HEK293 (cell line): ENCODE results near the gene ANKRD6.

Experiments used
- CTCF ChIA-PET: fragments of 350-600 bp; formaldehyde crosslinking; extraction: SDS; loops from one replicate; lab custom pipeline; 2021; ENCODE audit warnings: antibody characterized with exemption; lab: Yijun Ruan, JAX
- POLR2A ChIA-PET: fragments of 300-600 bp; formaldehyde crosslinking; extraction: SDS; loops from one replicate; lab custom pipeline; 2020; ENCODE audit warnings: antibody characterized with exemption, inconsistent platforms; lab: Yijun Ruan, JAX
- H3K27ac ChIP-seq: fragments of 200-500 bp; sonication (Bioruptor generic); 2 replicates; pipeline ENCODE4 v1.5.1; 2014; ENCODE audit warnings: low read depth, low read length, control low read depth, inconsistent platforms; ENCODE audit errors: extremely low read depth
- H3K36me3 ChIP-seq, 2 experiments: fragments of 200-500 bp in 1 of 2; sonication (Bioruptor generic) in 1 of 2; 1 replicate in 1 of 2; 2 replicates in 1 of 2; pipeline ENCODE4 v1.5.1; 2014 to 2017; ENCODE audit warnings: inconsistent platforms in 2 of 2, low read length in 2 of 2; ENCODE audit not compliant: control insufficient read depth in 2 of 2, insufficient read depth in 1 of 2
- H3K4me1 ChIP-seq: fragments of 200-500 bp; sonication (Bioruptor generic); 2 replicates; pipeline ENCODE4 v1.5.1; 2014; ENCODE audit warnings: mild to moderate bottlenecking, low read length, inconsistent platforms; ENCODE audit not compliant: control insufficient read depth, insufficient read depth
- H3K4me3 ChIP-seq: 2 replicates; pipeline ENCODE4 v1.5.1; 2011; ENCODE audit warnings: low read depth, mild to moderate bottlenecking, control low read depth, low read length, moderate library complexity
- H3K9me3 ChIP-seq: fragments of 200-500 bp; sonication (Bioruptor generic); 2 replicates; pipeline ENCODE4 v1.5.1; 2014; ENCODE audit warnings: low read depth, low read length, inconsistent platforms; ENCODE audit not compliant: control insufficient read depth, insufficient read depth
- EGR2 ChIP-seq: fragments of 450-650 bp; formaldehyde crosslinking; IDR thresholded peaks from 2 replicates; pipeline ENCODE4 v1.5.1; 2016; ENCODE audit warnings: low read depth, missing biosample characterization, missing genetic modification characterization
- HOXD13 ChIP-seq: sonication (generic); formaldehyde crosslinking; IDR thresholded peaks from 2 replicates; pipeline ENCODE4 v1.8.0; 2022; ENCODE audit warnings: missing genetic modification reagents, borderline replicate concordance
- INSM2 ChIP-seq: fragments of 450-650 bp; formaldehyde crosslinking; IDR thresholded peaks from 2 replicates; pipeline ENCODE4 v1.5.1; 2016; ENCODE audit warnings: missing biosample characterization, missing genetic modification characterization
- MYNN ChIP-seq: fragments of 450-650 bp; formaldehyde crosslinking; IDR thresholded peaks from 2 replicates; pipeline ENCODE4 v1.5.1; 2016; ENCODE audit warnings: missing biosample characterization, missing genetic modification characterization, borderline replicate concordance
- MZF1 ChIP-seq: fragments of 450-650 bp; formaldehyde crosslinking; IDR thresholded peaks from 2 replicates; pipeline ENCODE4 v1.5.1; 2017; ENCODE audit warnings: missing biosample characterization, missing genetic modification characterization, borderline replicate concordance
- PRDM4 ChIP-seq: fragments of 450-650 bp; formaldehyde crosslinking; IDR thresholded peaks from 2 replicates; pipeline ENCODE4 v1.5.1; 2017; ENCODE audit warnings: missing biosample characterization, missing genetic modification characterization
- REPIN1 ChIP-seq: fragments of 450-650 bp; formaldehyde crosslinking; IDR thresholded peaks from 2 replicates; pipeline ENCODE4 v1.5.1; 2017; ENCODE audit warnings: missing biosample characterization, missing genetic modification characterization, low read depth
- SCRT1 ChIP-seq: fragments of 450-650 bp; formaldehyde crosslinking; IDR thresholded peaks from 2 replicates; pipeline ENCODE4 v1.5.1; 2016; ENCODE audit warnings: missing biosample characterization, missing genetic modification characterization, borderline replicate concordance
- ZFP3 ChIP-seq: fragments of 450-650 bp; formaldehyde crosslinking; IDR thresholded peaks from 2 replicates; pipeline ENCODE4 v1.5.1; 2016; ENCODE audit warnings: low read depth, missing biosample characterization, missing genetic modification characterization
- ZNF138 ChIP-seq: fragments of 450-650 bp; formaldehyde crosslinking; IDR thresholded peaks from 2 replicates; pipeline ENCODE4 v1.5.1; 2016; ENCODE audit warnings: missing biosample characterization, missing genetic modification characterization, borderline replicate concordance
- ZNF221 ChIP-seq: fragments of 450-650 bp; formaldehyde crosslinking; IDR thresholded peaks from 2 replicates; pipeline ENCODE4 v1.5.1; 2017; ENCODE audit warnings: missing biosample characterization, missing genetic modification characterization, borderline replicate concordance
- ZNF223 ChIP-seq: fragments of 450-650 bp; formaldehyde crosslinking; IDR thresholded peaks from 2 replicates; pipeline ENCODE4 v1.5.1; 2016; ENCODE audit warnings: missing biosample characterization, missing genetic modification characterization
- ZNF335 ChIP-seq: fragments of 450-650 bp; formaldehyde crosslinking; conservative IDR thresholded peaks from 2 replicates; pipeline ENCODE4 v1.5.1; 2016; ENCODE audit warnings: missing biosample characterization, missing genetic modification characterization
- ZNF354C ChIP-seq: fragments of 450-650 bp; formaldehyde crosslinking; IDR thresholded peaks from 2 replicates; pipeline ENCODE4 v1.5.1; 2016; ENCODE audit warnings: missing biosample characterization, missing genetic modification characterization, low read depth, borderline replicate concordance
- ZNF37A ChIP-seq: fragments of 450-650 bp; IDR thresholded peaks from 2 replicates; pipeline ENCODE4 v1.5.1; 2018; ENCODE audit warnings: missing biosample characterization, missing genetic modification characterization
- ZNF488 ChIP-seq: fragments of 450-650 bp; formaldehyde crosslinking; IDR thresholded peaks from 2 replicates; pipeline ENCODE4 v1.5.1; 2016; ENCODE audit warnings: missing biosample characterization, missing genetic modification characterization
- ZNF514 ChIP-seq: fragments of 450-650 bp; formaldehyde crosslinking; IDR thresholded peaks from 2 replicates; pipeline ENCODE4 v1.5.1; 2016; ENCODE audit warnings: missing biosample characterization, missing genetic modification characterization
- ZNF600 ChIP-seq: fragments of 450-650 bp; formaldehyde crosslinking; IDR thresholded peaks from 2 replicates; pipeline ENCODE4 v1.5.1; 2016; ENCODE audit warnings: missing biosample characterization, missing genetic modification characterization
- ZNF645 ChIP-seq: fragments of 450-650 bp; formaldehyde crosslinking; IDR thresholded peaks from 2 replicates; pipeline ENCODE4; 2016; ENCODE audit warnings: missing biosample characterization, missing genetic modification characterization
- ZNF776 ChIP-seq: fragments of 450-650 bp; formaldehyde crosslinking; IDR thresholded peaks from 2 replicates; pipeline ENCODE4 v1.5.0; 2017; ENCODE audit warnings: missing biosample characterization, missing genetic modification characterization, borderline replicate concordance
- ZNF785 ChIP-seq: fragments of 450-650 bp; formaldehyde crosslinking; IDR thresholded peaks from 2 replicates; pipeline ENCODE4 v1.5.1; 2016; ENCODE audit warnings: missing biosample characterization, missing genetic modification characterization
- ZNF791 ChIP-seq: fragments of 450-650 bp; formaldehyde crosslinking; IDR thresholded peaks from 2 replicates; pipeline ENCODE4 v1.5.1; 2016; ENCODE audit warnings: missing biosample characterization, missing genetic modification characterization

Gene ANKRD6

GRCh38 chr6:89489078-89489477, 56.1 kb downstream of the ANKRD6 start (continued):
- TF ChIP-seq PRDM4 (tag by site-specific recombination): no peak

GRCh38 chr6:89492025-89492640, 59.2 kb downstream of the ANKRD6 start:
- CTCF ChIA-PET: interaction anchor here (0.6 to 1.2 kb wide), 2 partner anchors 19 to 51 kb away, joined by 3 to 6 read pairs; no protein-coding TSS in a partner anchor
- Histone ChIP-seq H3K9me3 (no peaks in the 10 kb centered on the region), H3K4me1 (peaks cover 9% of the 10 kb centered on the region)

GRCh38 chr6:89494131-89494793, 61.3 kb downstream of the ANKRD6 start:
- ChIA-PET CTCF (interaction anchor here (0.6 kb wide), 1 partner anchor 446 kb away, joined by 4 read pairs; no protein-coding TSS in a partner anchor), POLR2A (no interaction called here)
- Histone ChIP-seq H3K4me1 (peaks cover 9% of the 10 kb centered on the region), H3K4me3 (no peak overlapping the region), H3K27ac (no peak overlapping the region), H3K36me3 (no peaks in the 10 kb centered on the region), H3K9me3 (no peaks in the 10 kb centered on the region)
- TF ChIP-seq REPIN1 (tag by site-specific recombination) (no peak), MZF1 (tag by site-specific recombination) (no peak), INSM2 (tag by site-specific recombination) (no peak), EGR2 (tag by site-specific recombination) (0 out of 2 replicates have a peak, but pooled peaks have one; percentile 11), ZNF223 (no peak)

More at GRCh38 chr6:89492025-89492640, 59.2 kb downstream of the ANKRD6 start:
- POLR2A ChIA-PET: no interaction called here
- Histone ChIP-seq H3K27ac (no peak overlapping the region), H3K4me3 (no peak overlapping the region), H3K36me3 (no peaks in the 10 kb centered on the region)
- TF ChIP-seq ZNF488 (no peak), ZNF776 (no peak)
- TF ChIP-seq, all 188 proteins: peak for 0

GRCh38 chr6:89495961-89496535, 63.1 kb downstream of the ANKRD6 start:
- no peaks in the 10 kb centered on the region for H3K36me3 ChIP-seq
- POLR2A ChIA-PET: interaction anchor here (0.8 kb wide), 1 partner anchor 11 kb away, joined by 7 read pairs; no protein-coding TSS in a partner anchor
- no peak overlapping the region for H3K27ac ChIP-seq
- peaks cover 19% of the 10 kb centered on the region for H3K4me1 ChIP-seq
- CTCF ChIA-PET: interaction anchor here (0.6 to 0.7 kb wide), 3 partner anchors 101 to 1024 kb away, joined by 3 to 6 read pairs (median 3); no protein-coding TSS in a partner anchor
- H3K4me3 ChIP-seq: no peak overlapping the region
- no peaks in the 10 kb centered on the region for H3K9me3 ChIP-seq
- no peak for TF ChIP-seq ZNF785 (tag by site-specific recombination)
- TF ChIP-seq MYNN (tag by site-specific recombination): no peak
- no peak for TF ChIP-seq ZNF791 (tag by site-specific recombination)
- TF ChIP-seq ZNF645: no peak
- TF ChIP-seq HOXD13 (CRISPR knock-in tag): no peak
- TF ChIP-seq ZNF37A (tag by site-specific recombination): no peak
- no peak for TF ChIP-seq ZNF514
- TF ChIP-seq SCRT1 (tag by site-specific recombination): no peak
- no peak for TF ChIP-seq ZNF354C
- 0 out of 2 replicates have a peak, but pooled peaks have one; percentile 18 for TF ChIP-seq ZNF335 (tag by site-specific recombination)
- TF ChIP-seq ZNF600: peak; percentile 41; the same call in 1 of the 2 replicates
- no peak for TF ChIP-seq ZNF221 (tag by site-specific recombination)
- no peak for TF ChIP-seq ZNF138
- TF ChIP-seq ZFP3 (tag by site-specific recombination): no peak
